ENCODE measurements around the gene SQOR. TPM values are rescaled to one million over a fixed set of nuclear protein-coding genes. Genes with fewer than 3 reads are reported as not detected.
"Not testable (repeated sequence)": the region's sequence is repeated elsewhere in the genome, so short reads cannot be mapped to it uniquely, and the experiment has no call there.

SQOR gene
- total RNA-seq, 4 donors from 2014 or later, result 67.0 to 90.3 (median 84.1) TPM

DNA sequence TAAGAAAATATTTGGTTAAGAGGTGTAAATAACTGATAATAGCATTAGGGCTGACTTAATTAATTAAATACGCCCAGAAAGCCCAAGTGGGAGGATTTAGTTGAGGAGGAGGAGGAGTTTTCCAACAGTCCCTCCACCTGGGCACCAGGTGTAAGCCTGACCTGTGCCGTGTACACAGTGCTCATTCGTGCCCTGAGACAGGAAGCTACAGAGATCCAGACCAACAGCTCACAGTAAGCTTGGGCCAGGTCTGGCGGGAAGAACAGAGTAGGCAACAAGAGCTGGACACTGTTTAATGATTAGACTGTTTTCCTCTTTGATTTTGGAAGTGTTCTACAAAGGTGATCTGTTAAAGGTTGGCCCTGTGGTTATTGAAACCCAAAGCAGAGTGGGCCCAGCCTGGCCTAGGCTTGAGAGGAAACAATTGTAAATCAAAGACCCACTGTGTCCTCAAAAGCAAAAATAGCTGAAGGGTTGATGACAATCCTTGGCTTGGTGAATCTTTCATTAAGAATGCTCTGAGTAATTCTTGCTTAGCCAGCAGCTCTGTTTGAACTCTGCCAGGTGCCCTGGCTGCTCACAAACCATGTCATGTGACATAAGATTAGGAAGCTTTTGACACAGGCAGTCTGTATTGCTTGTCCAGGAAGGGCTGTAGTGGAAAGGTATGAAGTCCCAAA lies 13.8 kb downstream of the SQOR start:
- peak; percentile 60 for ATAC-seq (ENCODE audit: low FRiP score)
- no peak for TF ChIP-seq CTCF (IDR thresholded peaks at IDR 0.05)
- DNase-seq (ENCODE audit: low spot score), result no peak

DNA sequence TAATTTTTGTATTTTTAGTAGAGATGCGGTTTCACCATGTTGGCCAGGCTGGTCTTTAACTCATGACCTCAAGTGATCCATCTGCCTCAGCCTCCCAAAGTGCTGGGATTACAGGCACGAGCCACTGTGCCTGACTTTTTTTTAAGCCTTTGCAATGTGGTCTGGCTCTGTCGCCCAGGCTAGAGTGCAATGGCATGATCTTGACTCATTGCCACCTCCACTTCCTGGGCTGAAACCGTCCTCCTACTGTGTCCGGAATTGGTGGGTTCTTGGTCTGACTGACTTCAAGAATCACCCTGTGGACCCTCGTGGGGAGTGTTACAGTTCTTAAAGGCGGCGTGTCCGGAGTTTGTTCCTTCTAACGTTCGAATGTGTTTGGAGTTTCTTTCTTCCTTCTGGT lies 15.2 kb downstream of the SQOR start:
- not testable (repeated sequence) for DNase-seq (ENCODE audit: low spot score); ATAC-seq (ENCODE audit: low FRiP score)

GRCh38 chr15:45650889-45651525 lies 16.2 kb downstream of the SQOR start:
- ATAC-seq (ENCODE audit: low FRiP score), result no peak
- DNase-seq (ENCODE audit: low spot score), result no peak
- no peak for TF ChIP-seq CTCF (IDR thresholded peaks at IDR 0.05)

- no peak for DNase-seq (ENCODE audit: low spot score)
- ATAC-seq (ENCODE audit: low FRiP score), result no peak
These were observed 19.0 kb downstream of the SQOR start for GRCh38 chr15:45653702-45654424.

GRCh38 chr15:45654749-45655148 lies 19.9 kb downstream of the SQOR start:
- ATAC-seq (ENCODE audit: low FRiP score), result no peak
- no peak for TF ChIP-seq CTCF (IDR thresholded peaks at IDR 0.05)
- no peak for DNase-seq (ENCODE audit: low spot score)

More at GRCh38 chr15:45653702-45654424, 19.0 kb downstream of the SQOR start:
- TF ChIP-seq CTCF (IDR thresholded peaks at IDR 0.05), result no peak

GRCh38 chr15:45657254-45657653 lies 22.4 kb downstream of the SQOR start:
- ATAC-seq (ENCODE audit: low FRiP score), result no peak
- no peak for TF ChIP-seq CTCF (IDR thresholded peaks at IDR 0.05)

GRCh38 chr15:45657764-45658545 lies 23.1 kb downstream of the SQOR start:
- no peak for DNase-seq (ENCODE audit: low spot score)
- no peak for TF ChIP-seq CTCF (IDR thresholded peaks at IDR 0.05)
- no peak for ATAC-seq (ENCODE audit: low FRiP score)

More at GRCh38 chr15:45657254-45657653, 22.4 kb downstream of the SQOR start:
- DNase-seq (ENCODE audit: low spot score), result no peak

Measured in omental fat pad (tissue), 4 donors.